Measurements from ENCODE around the gene DENND4C.
"Not testable (repeated sequence)": the region's sequence is repeated elsewhere in the genome, so short reads cannot be mapped to it uniquely, and the experiment has no call there.

The DENND4C gene

GRCh38 chr9:19243366-19244033, 13.0 kb downstream of the DENND4C start:
- Mint-ChIP-seq H3K4me3 (no peak overlapping the region), H3K4me1 (ENCODE audit: low read depth) (peaks cover 59% of the 10 kb centered on the region), H3K27ac (no peak overlapping the region), H3K27me3 (no peaks in the 10 kb centered on the region), H3K36me3 (peaks cover 4% of the 10 kb centered on the region), H3K9me3 (ENCODE audit: low read depth) (no peaks in the 10 kb centered on the region)

- Mint-ChIP-seq H3K36me3 (peaks cover 8% of the 10 kb centered on the region), H3K4me1 (ENCODE audit: low read depth) (peaks cover 55% of the 10 kb centered on the region), H3K27ac (peak overlapping the region; percentile 42)
These were observed 16.4 kb downstream of the DENND4C start for GRCh38 chr9:19246891-19247290.

DNA sequence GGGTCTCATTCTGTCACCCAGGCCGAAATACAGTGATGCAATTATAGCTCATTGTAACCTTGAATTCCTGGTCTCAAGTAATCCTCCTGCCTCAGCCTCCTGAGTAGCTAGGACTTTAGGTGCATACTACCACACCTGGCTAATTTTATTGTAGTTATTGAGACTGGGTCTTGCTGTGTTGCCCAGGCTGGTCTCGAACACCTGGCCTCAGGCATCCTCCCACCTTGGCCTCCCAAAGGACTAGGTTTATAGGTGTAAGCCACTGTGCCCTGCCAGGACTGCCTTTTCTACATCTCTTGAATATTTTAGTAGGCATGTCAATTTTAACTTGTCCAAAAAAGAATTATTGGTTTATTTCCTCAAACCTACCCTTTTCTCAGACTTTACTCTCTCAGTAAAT, 16.9 kb downstream of the DENND4C start:
- no peak overlapping the region for H3K27ac Mint-ChIP-seq
- no peaks in the 10 kb centered on the region for H3K27me3 Mint-ChIP-seq
- no peak overlapping the region for H3K4me3 Mint-ChIP-seq
- peaks cover 9% of the 10 kb centered on the region for H3K36me3 Mint-ChIP-seq
- no peaks in the 10 kb centered on the region for H3K9me3 Mint-ChIP-seq (ENCODE audit: low read depth)
- peaks cover 54% of the 10 kb centered on the region for H3K4me1 Mint-ChIP-seq (ENCODE audit: low read depth)

More at GRCh38 chr9:19246891-19247290, 16.4 kb downstream of the DENND4C start:
- Mint-ChIP-seq H3K27me3 (no peaks in the 10 kb centered on the region), H3K4me3 (no peak overlapping the region), H3K9me3 (ENCODE audit: low read depth) (no peaks in the 10 kb centered on the region)

DNA sequence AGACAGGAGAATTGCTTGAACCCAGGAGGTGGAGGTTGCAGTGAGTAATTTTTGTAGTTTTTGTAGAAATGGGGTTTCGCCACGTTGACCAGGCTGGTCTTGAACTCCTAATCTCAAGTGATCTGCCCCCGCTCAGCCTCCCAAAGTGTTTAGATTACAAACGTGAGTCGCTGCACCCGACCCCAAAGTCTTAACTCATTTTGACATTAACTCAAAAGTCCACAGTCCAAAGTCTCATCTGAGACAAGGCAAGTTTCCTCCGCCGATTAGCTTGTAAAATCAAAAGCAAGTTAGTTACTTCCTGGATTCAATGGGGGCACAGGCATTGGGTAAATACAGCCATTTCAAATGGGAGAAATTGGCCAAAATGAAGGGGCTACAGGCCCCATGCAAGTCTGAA, 19.9 kb downstream of the DENND4C start:
- not testable (repeated sequence) for H3K36me3 Mint-ChIP-seq; H3K27ac Mint-ChIP-seq; H3K4me3 Mint-ChIP-seq; H3K27me3 Mint-ChIP-seq; H3K9me3 Mint-ChIP-seq (ENCODE audit: low read depth)
- H3K4me1 Mint-ChIP-seq (ENCODE audit: low read depth), result peaks cover 55% of the 10 kb centered on the region

DNA sequence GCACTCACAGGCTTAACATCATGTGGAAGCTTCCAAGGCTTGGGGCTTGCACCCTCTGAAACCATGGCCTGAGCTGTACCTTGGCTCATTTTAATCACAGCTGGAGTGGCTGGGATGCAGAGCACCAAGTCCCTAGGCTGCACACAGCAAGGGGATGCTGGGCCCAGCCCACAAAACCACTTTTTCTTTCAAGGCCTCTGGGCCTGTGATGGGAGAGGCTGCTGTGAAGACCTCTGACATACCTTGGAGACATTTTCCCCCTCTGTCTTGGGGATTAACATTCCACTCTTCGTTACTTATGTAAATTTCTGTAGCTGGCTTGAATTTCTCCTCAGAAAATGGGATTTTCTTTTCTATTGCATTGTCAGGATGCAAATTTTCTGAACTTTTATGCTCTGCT, 20.7 kb downstream of the DENND4C start:
- Mint-ChIP-seq H3K27ac (peak overlapping the region; percentile 3), H3K4me1 (ENCODE audit: low read depth) (peaks cover 58% of the 10 kb centered on the region)
- not testable (repeated sequence) for H3K36me3 Mint-ChIP-seq; H3K9me3 Mint-ChIP-seq (ENCODE audit: low read depth); H3K27me3 Mint-ChIP-seq; H3K4me3 Mint-ChIP-seq

DNA sequence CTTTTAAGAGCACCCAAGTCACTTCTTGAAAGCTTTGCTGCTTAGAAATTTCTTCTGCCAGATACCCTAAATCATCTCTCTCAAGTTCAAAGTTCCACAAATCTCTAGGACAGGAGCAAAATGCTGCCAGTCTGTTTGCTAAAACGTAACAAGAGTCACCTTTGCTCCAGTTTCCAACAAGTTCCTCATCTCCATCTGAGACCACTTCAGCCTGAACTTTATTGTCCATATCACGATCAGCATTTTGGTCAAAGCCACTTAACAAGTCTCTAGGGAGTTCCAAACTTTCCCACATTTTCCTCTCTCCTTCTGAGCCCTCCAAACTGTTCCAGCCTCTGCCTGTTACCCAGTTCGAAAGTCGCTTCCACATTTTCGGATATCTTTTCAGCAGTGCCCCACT, 21.1 kb downstream of the DENND4C start:
- H3K4me1 Mint-ChIP-seq (ENCODE audit: low read depth), result peaks cover 56% of the 10 kb centered on the region
- peak overlapping the region; percentile 3 for H3K27ac Mint-ChIP-seq
- H3K36me3 Mint-ChIP-seq; H3K4me3 Mint-ChIP-seq; H3K9me3 Mint-ChIP-seq (ENCODE audit: low read depth); H3K27me3 Mint-ChIP-seq: not testable (repeated sequence)

GRCh38 chr9:19252174-19252884, 21.8 kb downstream of the DENND4C start:
- Mint-ChIP-seq H3K4me1 (ENCODE audit: low read depth) (peaks cover 51% of the 10 kb centered on the region), H3K36me3 (peaks cover 9% of the 10 kb centered on the region), H3K27ac (no peak overlapping the region), H3K27me3 (no peaks in the 10 kb centered on the region), H3K9me3 (ENCODE audit: low read depth) (no peaks in the 10 kb centered on the region), H3K4me3 (no peak overlapping the region)

DNA sequence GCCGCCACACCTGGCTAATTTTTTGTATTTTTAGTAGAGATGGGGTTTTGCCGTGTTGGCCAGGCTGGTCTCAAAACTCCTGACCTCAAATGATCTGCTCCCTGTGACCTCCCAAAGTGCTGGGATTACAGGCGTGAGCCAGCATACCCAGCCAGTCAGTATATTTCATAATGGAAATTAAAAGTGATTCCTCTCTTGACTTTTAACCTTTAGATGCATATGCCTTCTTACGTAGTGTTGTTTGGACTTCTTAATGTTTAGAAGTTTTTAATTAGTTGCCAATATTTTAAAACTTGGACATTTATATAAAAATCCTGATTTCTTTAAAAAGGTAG, 22.4 kb downstream of the DENND4C start:
- H3K36me3 Mint-ChIP-seq, result peaks cover 9% of the 10 kb centered on the region
- H3K4me3 Mint-ChIP-seq, result no peak overlapping the region
- no peaks in the 10 kb centered on the region for H3K27me3 Mint-ChIP-seq
- H3K4me1 Mint-ChIP-seq (ENCODE audit: low read depth), result peaks cover 50% of the 10 kb centered on the region
- H3K9me3 Mint-ChIP-seq (ENCODE audit: low read depth), result no peaks in the 10 kb centered on the region
- H3K27ac Mint-ChIP-seq, result no peak overlapping the region

DNA sequence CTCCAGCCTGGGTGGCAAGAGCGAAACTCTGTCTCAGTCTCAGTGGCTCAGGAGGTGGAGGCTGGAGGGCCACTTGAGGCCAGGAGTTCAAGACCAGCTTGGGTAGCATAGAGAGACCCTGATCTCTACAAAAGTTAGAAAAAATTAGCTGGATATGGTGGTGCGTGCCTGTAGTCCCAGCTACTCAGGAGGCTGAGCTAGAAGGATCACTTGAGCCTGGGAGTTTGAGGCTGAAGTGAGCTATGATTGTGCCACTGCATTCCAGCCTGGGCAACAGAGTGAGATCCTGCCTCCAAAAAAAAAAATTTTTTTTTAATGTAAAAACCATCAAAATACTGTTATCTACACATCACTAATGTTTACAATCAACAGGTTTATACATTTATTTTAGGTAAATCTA, 24.6 kb downstream of the DENND4C start:
- H3K9me3 Mint-ChIP-seq (ENCODE audit: low read depth), result no peaks in the 10 kb centered on the region
- peaks cover 47% of the 10 kb centered on the region for H3K4me1 Mint-ChIP-seq (ENCODE audit: low read depth)
- no peak overlapping the region for H3K27ac Mint-ChIP-seq
- no peaks in the 10 kb centered on the region for H3K27me3 Mint-ChIP-seq
- peaks cover 9% of the 10 kb centered on the region for H3K36me3 Mint-ChIP-seq
- no peak overlapping the region for H3K4me3 Mint-ChIP-seq

DNA sequence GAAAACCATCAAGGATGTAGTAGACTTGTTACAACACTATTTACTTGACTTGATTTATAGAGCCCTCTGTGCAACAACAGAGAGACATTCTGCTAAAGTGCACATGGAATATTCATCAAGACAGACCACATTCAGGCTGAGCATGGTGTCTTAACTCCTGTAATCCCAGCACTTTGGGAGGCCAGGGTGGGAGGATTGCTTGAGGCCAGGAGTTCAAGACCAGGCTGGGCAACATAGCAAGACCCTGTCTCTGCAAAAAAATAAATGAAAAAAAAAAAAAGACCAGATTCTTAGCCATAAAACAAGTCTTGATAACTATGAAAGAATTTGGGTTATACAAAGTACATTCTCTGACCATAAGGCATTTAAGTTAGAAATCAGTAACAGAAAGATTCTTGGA, 25.3 kb downstream of the DENND4C start:
- Mint-ChIP-seq H3K9me3 (ENCODE audit: low read depth) (no peaks in the 10 kb centered on the region), H3K36me3 (peaks cover 7% of the 10 kb centered on the region), H3K4me1 (ENCODE audit: low read depth) (peaks cover 46% of the 10 kb centered on the region), H3K27ac (no peak overlapping the region), H3K27me3 (no peaks in the 10 kb centered on the region), H3K4me3 (no peak overlapping the region)

DNA sequence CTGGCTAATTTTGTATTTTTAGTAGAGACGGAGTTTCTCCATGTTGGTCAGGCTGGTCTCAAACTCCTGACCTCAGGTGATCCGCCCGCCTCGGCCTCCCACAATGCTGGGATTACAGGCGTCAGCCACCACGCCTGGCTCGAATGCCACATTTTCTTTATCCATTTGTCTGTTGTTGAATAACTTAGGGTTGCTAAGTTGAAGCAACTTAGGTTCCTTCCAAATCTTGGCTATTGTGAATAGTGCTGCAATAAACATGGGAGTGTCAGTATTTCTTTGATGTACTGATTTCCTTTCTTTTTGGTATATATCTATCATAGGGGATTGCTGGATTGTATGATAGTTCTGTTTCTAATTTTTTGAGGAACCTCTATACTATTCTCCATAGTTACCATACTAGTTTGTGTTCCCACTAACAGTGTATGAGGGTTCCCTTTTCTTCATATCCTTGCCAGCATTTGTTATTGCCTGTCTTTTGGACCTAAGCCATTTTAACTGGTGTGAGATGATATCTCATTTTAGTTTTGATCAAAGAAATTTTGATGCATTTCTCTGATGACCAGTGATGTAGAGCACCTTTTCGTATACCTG, 29.3 kb downstream of the DENND4C start:
- Mint-ChIP-seq H3K27ac (peak overlapping the region; percentile 18), H3K4me1 (ENCODE audit: low read depth) (peaks cover 40% of the 10 kb centered on the region)
- not testable (repeated sequence) for H3K4me3 Mint-ChIP-seq; H3K9me3 Mint-ChIP-seq (ENCODE audit: low read depth); H3K36me3 Mint-ChIP-seq; H3K27me3 Mint-ChIP-seq

- not testable (repeated sequence) for H3K9me3 Mint-ChIP-seq (ENCODE audit: low read depth); H3K27ac Mint-ChIP-seq; H3K27me3 Mint-ChIP-seq; H3K4me3 Mint-ChIP-seq
- Mint-ChIP-seq H3K4me1 (ENCODE audit: low read depth) (peaks cover 53% of the 10 kb centered on the region), H3K36me3 (peaks cover 12% of the 10 kb centered on the region)
These were observed 35.1 kb downstream of the DENND4C start for GRCh38 chr9:19265602-19266001.

DNA sequence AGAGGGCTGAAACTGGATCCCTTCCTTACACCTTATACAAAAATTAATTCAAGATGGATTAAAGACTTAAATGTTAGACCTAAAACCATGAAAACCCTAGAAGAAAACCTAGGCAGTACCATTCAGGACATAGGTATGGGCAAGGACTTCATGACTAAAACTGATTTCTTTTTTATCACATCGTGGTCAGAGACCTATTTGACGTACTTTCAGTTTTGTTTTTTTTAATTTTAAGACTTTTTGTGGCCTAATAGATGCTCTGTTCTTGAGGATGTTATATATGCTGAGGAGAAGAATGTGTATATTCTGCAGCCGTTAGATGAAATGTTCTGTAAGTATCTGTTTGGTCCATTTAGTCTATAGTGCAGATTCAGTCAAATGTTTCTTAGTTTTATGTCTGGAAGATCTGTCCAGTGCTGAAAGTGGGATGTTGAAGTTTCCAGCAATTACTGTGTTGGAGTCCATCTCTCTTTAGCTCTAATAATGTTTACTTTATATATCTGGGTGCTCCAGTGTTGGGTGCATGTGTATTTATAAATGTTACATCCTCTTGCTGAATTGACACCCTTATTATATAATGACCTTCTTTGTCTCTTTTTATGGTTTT, 36.4 kb downstream of the DENND4C start:
- H3K9me3 Mint-ChIP-seq (ENCODE audit: low read depth); H3K27me3 Mint-ChIP-seq; H3K27ac Mint-ChIP-seq; H3K4me3 Mint-ChIP-seq: not testable (repeated sequence)
- Mint-ChIP-seq H3K4me1 (ENCODE audit: low read depth) (peaks cover 45% of the 10 kb centered on the region), H3K36me3 (peaks cover 12% of the 10 kb centered on the region)

- peaks cover 38% of the 10 kb centered on the region for H3K4me1 Mint-ChIP-seq (ENCODE audit: low read depth)
- H3K4me3 Mint-ChIP-seq, result no peak overlapping the region
- H3K9me3 Mint-ChIP-seq (ENCODE audit: low read depth), result peaks cover 3% of the 10 kb centered on the region
- H3K36me3 Mint-ChIP-seq, result peaks cover 14% of the 10 kb centered on the region
- no peak overlapping the region for H3K27ac Mint-ChIP-seq
- no peaks in the 10 kb centered on the region for H3K27me3 Mint-ChIP-seq
These were observed 39.1 kb downstream of the DENND4C start for GRCh38 chr9:19269582-19269981.

GRCh38 chr9:19270421-19270949, 40.0 kb downstream of the DENND4C start:
- Mint-ChIP-seq H3K4me1 (ENCODE audit: low read depth) (peaks cover 35% of the 10 kb centered on the region), H3K4me3 (no peak overlapping the region), H3K9me3 (ENCODE audit: low read depth) (peaks cover 3% of the 10 kb centered on the region), H3K27me3 (no peaks in the 10 kb centered on the region), H3K27ac (no peak overlapping the region), H3K36me3 (peaks cover 12% of the 10 kb centered on the region)
